CD14-positive monocyte (primary cell): ENCODE results near the gene VTI1A. TPM values are rescaled to one million over a fixed set of nuclear protein-coding genes. Genes with fewer than 3 reads are reported as not detected.

Experiments
- DNase-seq, 3 donors: peaks; one replicate each; pipeline ENCODE4 v3.0.0-alpha.2; 2011 to 2022
- H2AFZ ChIP-seq: 2 replicates; pipeline ENCODE4 v1.6.0; 2012; ENCODE audit warnings: mild to moderate bottlenecking, low read depth, low read length, inconsistent platforms; ENCODE audit not compliant: insufficient read depth, poor library complexity, severe bottlenecking
- H3K27ac ChIP-seq, 2 donors: 1 replicate in 1 of 2; 2 replicates in 1 of 2; pipeline ENCODE4 v1.5.1; 2012 to 2013; ENCODE audit warnings: low read length in 2 of 2, control low read depth in 1 of 2, inconsistent platforms in 1 of 2, low read depth in 1 of 2, mild to moderate bottlenecking in 1 of 2
- H3K27me3 ChIP-seq, 2 donors: one replicate each; pipeline versions ENCODE4 v1.6.0 to v1.6.1; 2011 to 2013; ENCODE audit warnings: low read length in 2 of 2; ENCODE audit not compliant: control insufficient read depth in 2 of 2, insufficient read depth in 2 of 2
- H3K36me3 ChIP-seq, 2 donors: replicated peaks in 1 of 2; 1 replicate in 1 of 2; 2 replicates in 1 of 2; pipeline versions ENCODE4 v1.5.1 to v1.6.1; 2012 to 2013; ENCODE audit warnings: low read length in 2 of 2, control low read depth in 1 of 2, inconsistent platforms in 1 of 2, mild to moderate bottlenecking in 1 of 2; ENCODE audit not compliant: insufficient read depth in 2 of 2, control insufficient read depth in 1 of 2
- H3K4me1 ChIP-seq, 2 donors: 1 replicate in 1 of 2; 2 replicates in 1 of 2; pipeline versions ENCODE4 v1.5.1 to v1.6.1; 2012 to 2013; ENCODE audit warnings: low read length in 2 of 2, control low read depth in 1 of 2, inconsistent platforms in 1 of 2, mild to moderate bottlenecking in 1 of 2, moderate library complexity in 1 of 2; ENCODE audit not compliant: insufficient read depth in 2 of 2, control insufficient read depth in 1 of 2
- H3K4me2 ChIP-seq: replicated peaks from 2 replicates; pipeline ENCODE3; 2012; ENCODE audit warnings: low read length, moderate library complexity, mild to moderate bottlenecking; ENCODE audit not compliant: poor library complexity, severe bottlenecking; ENCODE audit errors: extremely low read depth
- H3K4me3 ChIP-seq, 3 experiments: fragments of 200-600 bp in 1 of 3; sonication (generic) in 1 of 3; replicated peaks in 1 of 3; 1 replicate in 2 of 3; 2 replicates in 1 of 3; pipeline ENCODE4 v1.5.1; 2011 to 2013; ENCODE audit warnings: low read length in 3 of 3, mild to moderate bottlenecking in 3 of 3, control low read depth in 2 of 3, low read depth in 2 of 3, inconsistent platforms in 1 of 3, moderate library complexity in 1 of 3
- H3K79me2 ChIP-seq: 2 replicates; pipeline ENCODE4 v1.6.0; 2012; ENCODE audit warnings: mild to moderate bottlenecking, control low read depth, inconsistent platforms, low read length, moderate library complexity; ENCODE audit not compliant: insufficient read depth
- H3K9ac ChIP-seq: 2 replicates; pipeline ENCODE4 v1.6.0; 2017; ENCODE audit warnings: low read length, mild to moderate bottlenecking; ENCODE audit not compliant: insufficient read depth, poor library complexity, severe bottlenecking
- H3K9me3 ChIP-seq, 2 donors: replicated peaks in 1 of 2; 1 replicate in 1 of 2; 2 replicates in 1 of 2; pipeline versions ENCODE4 v1.5.1 to v1.6.1; 2012 to 2013; ENCODE audit warnings: low read length in 2 of 2, control low read depth in 1 of 2; ENCODE audit not compliant: control insufficient read depth in 1 of 2, insufficient read depth in 1 of 2
- H4K20me1 ChIP-seq: 2 replicates; pipeline ENCODE4 v1.6.0; 2012; ENCODE audit warnings: mild to moderate bottlenecking, low read length, control low read depth, moderate library complexity; ENCODE audit not compliant: insufficient read depth
- H3K27ac Mint-ChIP-seq, 7 donors: one replicate each; pipeline ENCODE4 v1.8.0; 2020; ENCODE audit warnings: mild to moderate bottlenecking in 7 of 7, mixed read lengths in 7 of 7, moderate library complexity in 6 of 7, inconsistent platforms in 2 of 7
- H3K27me3 Mint-ChIP-seq, 3 donors: one replicate each; pipeline ENCODE4 v1.8.0; 2021 to 2022; ENCODE audit warnings: low read depth in 3 of 3, mild to moderate bottlenecking in 3 of 3, mixed read lengths in 3 of 3, moderate library complexity in 3 of 3, inconsistent platforms in 1 of 3
- H3K36me3 Mint-ChIP-seq, 2 donors: one replicate each; pipeline ENCODE4 v1.8.0; 2020; ENCODE audit warnings: mixed read lengths in 2 of 2, inconsistent platforms in 1 of 2, mild to moderate bottlenecking in 1 of 2
- H3K4me1 Mint-ChIP-seq: one replicate; pipeline ENCODE4 v1.8.0; 2020; ENCODE audit warnings: mild to moderate bottlenecking, mixed read lengths
- H3K4me3 Mint-ChIP-seq, 2 donors: one replicate each; pipeline ENCODE4 v1.8.0; 2020; ENCODE audit warnings: mild to moderate bottlenecking in 2 of 2, mixed read lengths in 2 of 2, moderate library complexity in 1 of 2
- H3K9me3 Mint-ChIP-seq, 7 donors: one replicate each; pipeline ENCODE4 v1.8.0; 2020 to 2022; ENCODE audit warnings: mixed read lengths in 7 of 7, mild to moderate bottlenecking in 6 of 7, moderate library complexity in 6 of 7, inconsistent platforms in 2 of 7
- CTCF ChIP-seq: fragments of 200-600 bp; IDR thresholded peaks from one replicate; pipeline ENCODE4 v1.8.0; 2022; ENCODE audit warnings: antibody characterized with exemption, mild to moderate bottlenecking
- WGBS: methylation state at CpG from one replicate; pipeline ENCODE4 v1.1.5; 2013; ENCODE audit warnings: missing lambda C conversion rate; ENCODE audit not compliant: insufficient coverage; 5-methylcytosine and 5-hydroxymethylcytosine counted together
- intact Hi-C, 2 donors: fragments of 100-400 bp; cut with micrococcal nuclease; formaldehyde crosslinking; loops; one replicate each; pipeline versions ENCODE4 v1.15.0 to v1.15.1; 2023
- polyA plus RNA-seq, 3 donors: library from polyadenylated mRNA; depleted of rRNA in 1 of 3; unstranded in 2 of 3; stranded (reverse) in 1 of 3; fragments of 300-500 nt in 2 of 3; fragments of >200 nt in 1 of 3; fragmentation: Illumina TruSeq in 2 of 3; gene quantifications; 1 replicate in 2 of 3; 2 replicates in 1 of 3; pipeline ENCODE4 v1.2.3, GENCODE V29; 2012 to 2021

VTI1A gene
- polyA plus RNA-seq, 3 donors = 23.6 to 25.4 (median 24.1) TPM

DNA sequence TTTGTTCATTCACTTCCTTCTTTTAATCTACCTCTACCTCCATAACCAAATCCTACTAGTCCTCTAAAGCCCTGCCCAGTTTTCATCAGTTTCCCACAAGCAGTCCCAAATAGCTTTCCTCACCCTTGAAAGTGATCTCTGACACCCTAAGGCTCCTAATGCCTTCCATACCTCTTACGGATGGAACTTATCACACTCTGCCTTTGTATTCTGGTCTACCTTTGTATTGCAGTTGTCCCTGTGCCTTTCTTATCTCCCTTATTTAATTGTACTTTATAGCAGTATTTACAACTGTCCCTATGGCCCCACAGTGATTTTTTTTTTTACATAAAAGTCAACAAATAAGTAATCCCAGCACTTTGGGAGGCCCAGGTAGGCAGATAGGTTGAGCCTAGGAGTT is 39.3 kb upstream of the VTI1A start:
- no peak overlapping the region for H3K4me3 Mint-ChIP-seq
- Histone ChIP-seq H4K20me1 (no peaks in the 10 kb centered on the region), H3K27ac (no peak overlapping the region), H3K4me1 (no peaks in the 10 kb centered on the region), H3K36me3 (peaks cover 78 to 99% of the 10 kb centered on the region in 2 donors), H3K4me3 (no peak overlapping the region), H3K27me3 (no peaks in the 10 kb centered on the region), H3K9me3 (no peaks in the 10 kb centered on the region), H3K4me2 (no peak overlapping the region), H3K79me2 (no peaks in the 10 kb centered on the region), H2AFZ (no peak overlapping the region), H3K9ac (no peak overlapping the region)
- H3K4me1 Mint-ChIP-seq = no peaks in the 10 kb centered on the region
- DNase-seq = no peak
- no peaks in the 10 kb centered on the region for H3K27me3 Mint-ChIP-seq
- peak overlapping the region in 3 of 7 donors; percentile 17 to 54 (median 24) for H3K27ac Mint-ChIP-seq
- peaks cover 83 to 92% of the 10 kb centered on the region in 2 donors for H3K36me3 Mint-ChIP-seq
- no peaks in the 10 kb centered on the region for H3K9me3 Mint-ChIP-seq
- intact Hi-C loops = no loop called here
- WGBS = no CpG with 5 or more reads among the region's 1 CpG
- no peak for TF ChIP-seq CTCF

GRCh38 chr10:112409299-112409698 is 37.7 kb upstream of the VTI1A start:
- H3K27ac ChIP-seq = no peak overlapping the region
- H3K9ac ChIP-seq = no peak overlapping the region
- Mint-ChIP-seq H3K4me3 (no peak overlapping the region), H3K4me1 (no peaks in the 10 kb centered on the region), H3K36me3 (peaks cover 81 to 93% of the 10 kb centered on the region in 2 donors), H3K27ac (no peak overlapping the region), H3K27me3 (no peaks in the 10 kb centered on the region), H3K9me3 (no peaks in the 10 kb centered on the region)
- no peak for DNase-seq
- no peaks in the 10 kb centered on the region for H3K9me3 ChIP-seq
- H3K4me3 ChIP-seq = no peak overlapping the region
- H3K4me1 ChIP-seq = no peaks in the 10 kb centered on the region
- no peaks in the 10 kb centered on the region for H3K27me3 ChIP-seq
- H3K79me2 ChIP-seq = no peaks in the 10 kb centered on the region
- TF ChIP-seq CTCF = no peak
- intact Hi-C loops = no loop called here
- H2AFZ ChIP-seq = no peak overlapping the region
- H3K36me3 ChIP-seq = peaks cover 71 to 97% of the 10 kb centered on the region in 2 donors
- no peaks in the 10 kb centered on the region for H4K20me1 ChIP-seq
- H3K4me2 ChIP-seq = no peak overlapping the region
- WGBS = 93% methylated on average over 2 of the region's 2 CpGs
